K562 (cell line): Measurements from ENCODE around the gene PCDHGA4. TPM values are rescaled to one million over a fixed set of nuclear protein-coding genes. Genes with fewer than 3 reads are reported as not detected.

Experiments
- ATAC-seq: fragments of 200-7000 bp; cut with Tn5 transposase; 3 replicates; pipeline ENCODE4 v1.9.1; 2020; ENCODE audit warnings: moderate library complexity
- BruUV-seq: library from RNA; stranded (reverse); fragments of 400-500 nt; replicated peaks from 2 replicates; lab custom pipeline; 2021; lab: Mats Ljungman, UMichigan
- CTCF ChIA-PET: fragments of 300-600 bp; formaldehyde crosslinking; extraction: SDS; loops from one replicate; lab custom pipeline; 2021; ENCODE audit warnings: low intra/inter-chr PET ratio; lab: Yijun Ruan, JAX
- POLR2A ChIA-PET: fragments of 300-600, 350-650 bp; sonication (Branson Sonifier 250); formaldehyde crosslinking; extraction: SDS; loops from one replicate; lab custom pipeline; 2021; ENCODE audit warnings: antibody characterized with exemption, inconsistent platforms; lab: Yijun Ruan, JAX
- DNase-seq, 4 experiments: peaks; one replicate each; pipeline versions ENCODE4 v3.0.0 to v3.0.0-alpha.2; 2011 to 2018; ENCODE audit warnings: low spot score in 3 of 4, mixed read lengths in 3 of 4; ENCODE audit errors: extremely low read depth in 1 of 4
- FAIRE-seq: peaks from 2 replicates; lab custom pipeline; 2011; peaks lifted over from hg19 to GRCh38; lab: Jason Lieb, UNC
- H2AFZ ChIP-seq: 2 replicates; pipeline ENCODE4 v1.6.0; 2011; ENCODE audit warnings: low read depth, low read length, control low read depth, inconsistent platforms
- H3K27ac ChIP-seq: fragments of 200-600 bp; 3 replicates; pipeline ENCODE4 v1.8.0; 2011; ENCODE audit warnings: low read depth, mild to moderate bottlenecking, control low read depth, inconsistent platforms, low read length, moderate library complexity, mixed read lengths; ENCODE audit errors: extremely low read depth
- H3K27me3 ChIP-seq, 2 experiments: fragments of 300-600 bp in 1 of 2; 2 replicates in 1 of 2; 3 replicates in 1 of 2; pipeline versions ENCODE4 v1.6.0 to v1.8.0; 2011; ENCODE audit warnings: inconsistent platforms in 2 of 2, low read length in 2 of 2, mild to moderate bottlenecking in 1 of 2, mixed read lengths in 1 of 2, moderate library complexity in 1 of 2; ENCODE audit not compliant: control insufficient read depth in 2 of 2, insufficient read depth in 2 of 2
- H3K36me3 ChIP-seq: fragments of 300-600 bp; 3 replicates; pipeline ENCODE4 v1.8.0; 2011; ENCODE audit warnings: mild to moderate bottlenecking, low read length, inconsistent platforms; ENCODE audit not compliant: control insufficient read depth, insufficient read depth
- H3K4me1 ChIP-seq, 2 experiments: fragments of 200-600 bp in 1 of 2; replicated peaks in 1 of 2; 2 replicates in 1 of 2; 3 replicates in 1 of 2; pipeline versions ENCODE4 v1.5.1 to v1.8.0; 2011; ENCODE audit warnings: inconsistent platforms in 2 of 2, low read length in 2 of 2, mild to moderate bottlenecking in 1 of 2, mixed read lengths in 1 of 2, moderate library complexity in 1 of 2; ENCODE audit not compliant: control insufficient read depth in 2 of 2, insufficient read depth in 2 of 2
- H3K4me2 ChIP-seq: 2 replicates; pipeline ENCODE4 v1.6.1; 2011; ENCODE audit warnings: low read length, control low read depth, inconsistent platforms, mixed read lengths; ENCODE audit not compliant: insufficient read depth
- H3K4me3 ChIP-seq: fragments of 200-600 bp; sonication (generic), shearing (Covaris generic); 2 replicates; pipeline ENCODE4 v1.5.1; 2016; ENCODE audit warnings: control low read depth, inconsistent platforms
- H3K79me2 ChIP-seq: fragments of 200-600 bp; 3 replicates; pipeline ENCODE4 v1.8.0; 2011; ENCODE audit warnings: low read length, inconsistent platforms; ENCODE audit not compliant: control insufficient read depth, insufficient read depth
- H3K9ac ChIP-seq, 2 experiments: 2 replicates each; pipeline versions ENCODE4 v1.6.0 to v1.6.1; 2011; ENCODE audit warnings: low read depth in 2 of 2, low read length in 2 of 2, control low read depth in 1 of 2, inconsistent platforms in 1 of 2, mild to moderate bottlenecking in 1 of 2, mixed read lengths in 1 of 2; ENCODE audit not compliant: insufficient read depth in 1 of 2
- H3K9me1 ChIP-seq: one replicate; pipeline ENCODE4 v1.6.0; 2011; ENCODE audit warnings: inconsistent platforms, mild to moderate bottlenecking, low read length, moderate library complexity; ENCODE audit not compliant: control insufficient read depth, insufficient read depth
- H3K9me3 ChIP-seq: replicated peaks from 2 replicates; pipeline ENCODE4 v1.5.1; 2011; ENCODE audit warnings: low read depth, low read length, inconsistent platforms; ENCODE audit not compliant: control insufficient read depth, insufficient read depth
- H4K20me1 ChIP-seq: replicated peaks from 2 replicates; pipeline ENCODE4 v1.6.1; 2011; ENCODE audit warnings: low read length, inconsistent platforms, mixed read lengths; ENCODE audit not compliant: control insufficient read depth, insufficient read depth
- ARNT ChIP-seq, 2 experiments: fragments of 450-650 bp; IDR thresholded peaks; 2 replicates each; pipeline ENCODE4 v1.6.1; 2016; ENCODE audit warnings: mild to moderate bottlenecking in 1 of 2
- BDP1 ChIP-seq: IDR thresholded peaks from 3 replicates; pipeline ENCODE4 v1.6.1; 2011; ENCODE audit not compliant: insufficient read length, insufficient read depth
- BRF2 ChIP-seq: IDR thresholded peaks from 3 replicates; pipeline ENCODE4 v1.6.1; 2011; ENCODE audit warnings: borderline replicate concordance, mild to moderate bottlenecking; ENCODE audit not compliant: insufficient read length, insufficient read depth
- CBFA2T3 ChIP-seq: fragments of 450-650 bp; IDR thresholded peaks from 2 replicates; pipeline ENCODE4 v1.6.1; 2017
- CBX3 ChIP-seq, 2 experiments: IDR thresholded peaks; 1 replicate in 1 of 2; 2 replicates in 1 of 2; pipeline ENCODE4 v1.6.1; 2012; ENCODE audit warnings: inconsistent platforms in 2 of 2, low read length in 2 of 2, borderline replicate concordance in 1 of 2, control low read depth in 1 of 2
- EHMT2 ChIP-seq: fragments of 450-650 bp; IDR thresholded peaks from 2 replicates; pipeline ENCODE4 v1.6.1; 2018; ENCODE audit warnings: antibody characterized with exemption
- FOS ChIP-seq: IDR thresholded peaks from 3 replicates; pipeline ENCODE4 v1.6.1; 2011; ENCODE audit not compliant: insufficient read length; ENCODE audit errors: extremely low read depth
- FUS ChIP-seq: fragments of 200-400 bp; formaldehyde crosslinking; optimal IDR thresholded peaks from 2 replicates; pipeline ENCODE3; 2017; ENCODE audit warnings: low read depth, low read length
- GABPA ChIP-seq: fragments of 200-800 bp; sonication (Bioruptor generic); conservative IDR thresholded peaks from 2 replicates; pipeline ENCODE4 v1.6.1; 2016; ENCODE audit warnings: low read depth, missing genetic modification characterization, missing compliant biosample characterization
- ILF3 ChIP-seq: fragments of 450-650 bp; IDR thresholded peaks from 2 replicates; pipeline ENCODE4 v1.6.1; 2018; ENCODE audit warnings: antibody characterized with exemption, mild to moderate bottlenecking, moderate library complexity, borderline replicate concordance
- MECOM ChIP-seq: fragments of 250-450 bp; sonication (Bioruptor Pico); IDR thresholded peaks from 2 replicates; pipeline ENCODE4 v1.8.0; 2022; ENCODE audit warnings: inconsistent platforms
- STAT5A ChIP-seq: IDR thresholded peaks from 2 replicates; pipeline ENCODE4 v1.6.1; 2012; ENCODE audit warnings: low read length, inconsistent platforms, borderline replicate concordance
- TGIF2 ChIP-seq: sonication (generic); formaldehyde crosslinking; IDR thresholded peaks from 2 replicates; pipeline ENCODE4 v1.8.1; 2022; ENCODE audit warnings: mild to moderate bottlenecking, missing genetic modification reagents, moderate library complexity
- TRIM25 ChIP-seq: fragments of 450-650 bp; IDR thresholded peaks from 2 replicates; pipeline ENCODE4 v1.7.0; 2016; ENCODE audit warnings: borderline replicate concordance
- ZNF121 ChIP-seq: sonication (generic); formaldehyde crosslinking; conservative IDR thresholded peaks from 2 replicates; pipeline ENCODE4 v1.8.0; 2022; ENCODE audit warnings: missing genetic modification reagents
- ZNF584 ChIP-seq: fragments of 200-800 bp; sonication (Bioruptor generic); IDR thresholded peaks from 2 replicates; pipeline ENCODE4 v1.6.1; 2016; ENCODE audit warnings: low read depth, mild to moderate bottlenecking, missing genetic modification characterization, missing compliant biosample characterization
- ZNF766 ChIP-seq: fragments of 200-800 bp; sonication (Bioruptor generic); conservative IDR thresholded peaks from 2 replicates; pipeline ENCODE4 v1.6.1; 2016; ENCODE audit warnings: missing genetic modification characterization, missing compliant biosample characterization
- WGBS: fragments of 100-300 bp; shearing (Covaris generic); methylation state at CpG from one replicate; pipeline ENCODE4 v1.1.6; 2016; ENCODE audit warnings: low coverage, mixed read lengths; ENCODE audit not compliant: insufficient coverage; ENCODE audit errors: missing lambda C conversion rate; 5-methylcytosine and 5-hydroxymethylcytosine counted together
- in situ Hi-C: fragments of 300-500 bp; cut with MboI; formaldehyde crosslinking; loops from 4 replicates; pipeline ENCODE4 v1.15.0; 2018; ENCODE audit warnings: inconsistent platforms, mixed read lengths
- intact Hi-C: fragments of 100-400 bp; cut with micrococcal nuclease; formaldehyde crosslinking; loops from 2 replicates; pipeline ENCODE4 v1.14.2; 2022
- polyA plus RNA-seq, 8 experiments: library from polyadenylated mRNA; depleted of rRNA in 4 of 8; stranded (reverse) in 5 of 8; unstranded in 3 of 8; fragments of >200 nt; fragmentation: Nextera tagmentation in 2 of 8; fragmentation: Illumina TruSeq in 1 of 8; extraction: Ambion mirVana in 2 of 8; extraction: Trizol in 1 of 8; gene quantifications; 2 replicates each; pipeline versions ENCODE4 v1.2.1 to v1.2.3, GENCODE V29; 2011 to 2014; ENCODE audit warnings: inconsistent platforms in 1 of 8, missing spikeins in 1 of 8
- total RNA-seq, 7 experiments: library from RNA; depleted of rRNA in 6 of 7; stranded (reverse); fragments of >200 nt in 6 of 7; fragmentation: Illumina TruSeq in 2 of 7; extraction: Trizol in 2 of 7; gene quantifications; 2 replicates each; pipeline versions ENCODE4 v1.2.1 to v1.2.3, GENCODE V29; 2011 to 2021; ENCODE audit warnings: low replicate concordance in 1 of 7
- TF ChIP-seq, protein P1 (sequence below): fragments of 250-450 bp; sonication (Bioruptor Pico); IDR thresholded peaks from 2 replicates; pipeline ENCODE4 v1.4.0; 2020; ENCODE audit warnings: mild to moderate bottlenecking

PCDHGA4 gene
- total and polyA plus RNA-seq, 9 of the 15 experiments (the other 6 are each of a cell fraction or from before 2014, with no cell fraction given) = 0.12 to 0.40 (median 0.36) TPM; not detected in 2

GRCh38 chr5:141349917-141350619 is 4.8 kb upstream of the PCDHGA4 start, which contains the start of gene PCDHGB1:
PCDHGB1 (plus strand) TSS chr5:141350099; CDS start chr5:141350261, 162 bp downstream.
- peak; percentile 99 for ATAC-seq
- peak within 1 kb of the TSS in 1 of 2 experiments; percentile 83; a peak in 1 of 4 replicates for H3K9ac ChIP-seq
- DNase-seq = peak; percentile 44 to 75 (median 62)
- intact Hi-C loops (no loop called here), in situ Hi-C loops (no loop called here)
- WGBS = 3% methylated on average over 29 of the region's 29 CpGs
- H3K9me3 ChIP-seq = no peaks in the 10 kb centered on the region
- ChIA-PET POLR2A (interaction anchor here (0.5 to 1.2 kb wide), 4 partner anchors 20 to 521 kb away, joined by 3 read pairs; no protein-coding TSS in a partner anchor), CTCF (interaction anchor here (0.6 to 1.5 kb wide), 7 partner anchors 12 to 1483 kb away, joined by 3 to 9 read pairs (median 4); partner anchors contain the start of gene PCDHGA2)
- H4K20me1 ChIP-seq = no peaks in the 10 kb centered on the region
- no peak within 1 kb of the TSS for H3K27ac ChIP-seq
- H3K4me3 ChIP-seq = peak within 1 kb of the TSS; percentile 43
- FAIRE-seq = peak; percentile 86
- H2AFZ ChIP-seq = peak within 1 kb of the TSS; percentile 87
- no peaks in the 10 kb centered on the region for H3K9me1 ChIP-seq
- TSS peak; percentile 42 for BruUV-seq
- H3K79me2 ChIP-seq = no peaks in the 10 kb centered on the region
- peak within 1 kb of the TSS; percentile 77 for H3K4me2 ChIP-seq
- no peaks in the 10 kb centered on the region for H3K36me3 ChIP-seq
- H3K4me1 ChIP-seq = peaks cover 0 to 2% of the 10 kb centered on the region in 2 experiments; a peak in 2 of 5 replicates
- peaks cover 0 to 12% of the 10 kb centered on the region in 2 experiments; a peak in 3 of 5 replicates for H3K27me3 ChIP-seq
- TF ChIP-seq BDP1 = no peak
- no peak for TF ChIP-seq GABPA (tag)
- TF ChIP-seq, protein P1, sequence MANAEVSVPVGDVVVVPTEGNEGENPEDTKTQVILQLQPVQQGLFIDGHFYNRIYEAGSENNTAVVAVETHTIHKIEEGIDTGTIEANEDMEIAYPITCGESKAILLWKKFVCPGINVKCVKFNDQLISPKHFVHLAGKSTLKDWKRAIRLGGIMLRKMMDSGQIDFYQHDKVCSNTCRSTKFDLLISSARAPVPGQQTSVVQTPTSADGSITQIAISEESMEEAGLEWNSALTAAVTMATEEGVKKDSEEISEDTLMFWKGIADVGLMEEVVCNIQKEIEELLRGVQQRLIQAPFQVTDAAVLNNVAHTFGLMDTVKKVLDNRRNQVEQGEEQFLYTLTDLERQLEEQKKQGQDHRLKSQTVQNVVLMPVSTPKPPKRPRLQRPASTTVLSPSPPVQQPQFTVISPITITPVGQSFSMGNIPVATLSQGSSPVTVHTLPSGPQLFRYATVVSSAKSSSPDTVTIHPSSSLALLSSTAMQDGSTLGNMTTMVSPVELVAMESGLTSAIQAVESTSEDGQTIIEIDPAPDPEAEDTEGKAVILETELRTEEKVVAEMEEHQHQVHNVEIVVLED = no peak
- no peak for TF ChIP-seq FUS
- no peak for TF ChIP-seq MECOM
- TF ChIP-seq CBFA2T3 = no peak
- 0 out of 3 replicates have a peak, but pooled peaks of 1 of the 2 experiments have one; percentile 17 for TF ChIP-seq CBX3 (IDR thresholded peaks at IDR 0.05; ENCODE audit: borderline replicate concordance in 1 of 2, low read length in 2 of 2)
- TF ChIP-seq ZNF766 (CRISPR knock-in tag) = no peak
- TF ChIP-seq FOS = no peak
- TF ChIP-seq EHMT2 = no peak
- TF ChIP-seq TGIF2 (CRISPR knock-in tag) = no peak
- no peak for TF ChIP-seq STAT5A
- TF ChIP-seq ARNT (IDR thresholded peaks at IDR 0.05) = no peak
- TF ChIP-seq ZNF121 (CRISPR knock-in tag) = no peak
- TF ChIP-seq ILF3 = no peak
- TF ChIP-seq BRF2 = no peak
- TF ChIP-seq TRIM25 = no peak
- no peak for TF ChIP-seq ZNF584 (CRISPR knock-in tag)
